HG03039 (cell line): ENCODE data around the gene ACTL7B.
"Not testable (repeated sequence)": the region's sequence is repeated elsewhere in the genome, so short reads cannot be mapped to it uniquely, and the experiment has no call there.

Experiments
- ATAC-seq: cut with Tn5 transposase; IDR thresholded peaks from one replicate; pipeline ENCODE4 v1.9.1; 2021; ENCODE audit warnings: mild to moderate bottlenecking, moderate library complexity; ENCODE audit not compliant: unreplicated experiment

ACTL7B gene, protein sequence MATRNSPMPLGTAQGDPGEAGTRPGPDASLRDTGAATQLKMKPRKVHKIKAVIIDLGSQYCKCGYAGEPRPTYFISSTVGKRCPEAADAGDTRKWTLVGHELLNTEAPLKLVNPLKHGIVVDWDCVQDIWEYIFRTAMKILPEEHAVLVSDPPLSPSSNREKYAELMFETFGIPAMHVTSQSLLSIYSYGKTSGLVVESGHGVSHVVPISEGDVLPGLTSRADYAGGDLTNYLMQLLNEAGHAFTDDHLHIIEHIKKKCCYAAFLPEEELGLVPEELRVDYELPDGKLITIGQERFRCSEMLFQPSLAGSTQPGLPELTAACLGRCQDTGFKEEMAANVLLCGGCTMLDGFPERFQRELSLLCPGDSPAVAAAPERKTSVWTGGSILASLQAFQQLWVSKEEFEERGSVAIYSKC

GRCh38 chr9:108855888-108856287 is at the start of gene ACTL7B:
Gene ACTL7B, minus strand, starts transcription at chr9:108855986. Its CDS starts 56 bp downstream, at chr9:108855930.
- ATAC-seq: no peak

DNA sequence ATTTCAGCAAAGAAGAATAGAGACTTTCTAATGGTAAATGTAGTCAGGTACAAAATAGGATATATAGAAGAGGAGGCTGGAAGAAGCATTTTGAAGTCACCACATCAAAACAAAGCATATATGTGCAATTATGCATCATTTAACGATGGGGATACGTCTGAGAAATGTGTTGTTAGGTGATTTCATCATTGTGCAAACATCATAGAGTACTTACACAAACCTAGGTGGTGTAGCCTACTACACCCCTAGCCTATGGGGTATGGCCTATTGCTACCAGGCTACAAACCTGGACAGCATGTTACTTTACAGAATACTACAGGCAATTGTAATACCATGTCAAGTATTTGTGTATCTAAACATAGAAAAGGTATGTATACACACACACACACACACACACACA is 49.7 kb upstream of the ACTL7B start:
- no peak for ATAC-seq

DNA sequence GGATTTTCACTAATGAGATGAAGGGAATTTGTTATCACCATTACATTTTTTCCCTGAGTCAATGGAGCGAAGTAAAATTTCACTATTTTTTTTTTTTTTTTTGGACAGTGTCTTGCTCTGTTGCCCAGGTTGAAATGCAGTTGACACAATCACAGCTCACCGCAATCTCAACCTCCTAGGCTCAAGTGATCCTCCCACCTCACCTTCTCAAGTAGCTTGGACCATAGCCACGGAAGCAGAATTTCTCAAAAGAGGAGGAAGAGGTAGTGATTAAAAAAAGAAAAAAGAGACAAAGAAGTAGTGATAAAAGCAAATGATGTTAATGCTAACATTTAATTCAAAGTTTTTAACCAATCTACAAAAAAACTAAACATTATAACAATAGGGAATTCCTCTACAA is 48.4 kb upstream of the ACTL7B start:
- ATAC-seq: no peak

DNA sequence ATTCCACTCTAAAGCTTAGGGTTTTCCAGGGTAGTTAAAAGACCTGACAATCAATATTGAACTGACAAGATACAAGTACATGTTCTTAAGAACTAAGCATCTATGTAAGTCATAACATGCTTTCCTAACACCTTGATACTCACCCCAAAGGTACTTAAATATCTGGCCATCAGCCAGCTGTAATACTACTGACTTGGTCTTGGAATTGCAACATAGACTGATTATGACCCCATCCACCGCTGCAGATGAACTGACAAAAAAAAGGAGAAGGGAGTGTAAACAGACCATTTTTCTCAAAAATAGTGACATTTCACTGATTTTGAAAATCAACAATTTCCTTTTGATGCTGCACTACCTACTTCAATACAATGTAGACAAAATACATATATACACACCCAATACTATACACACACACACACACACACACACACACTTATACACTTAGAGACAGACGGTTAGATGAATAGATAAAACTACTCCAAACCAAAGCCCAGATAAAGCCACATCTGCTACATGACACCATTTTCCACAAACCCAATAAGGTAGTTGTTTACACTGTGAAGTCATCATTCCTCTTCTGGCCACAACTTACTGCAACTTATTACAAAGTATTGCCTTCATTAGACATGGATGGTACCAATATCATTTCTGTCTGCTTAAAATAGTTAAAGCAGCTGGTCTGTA is 47.8 kb upstream of the ACTL7B start:
- no peak for ATAC-seq

DNA sequence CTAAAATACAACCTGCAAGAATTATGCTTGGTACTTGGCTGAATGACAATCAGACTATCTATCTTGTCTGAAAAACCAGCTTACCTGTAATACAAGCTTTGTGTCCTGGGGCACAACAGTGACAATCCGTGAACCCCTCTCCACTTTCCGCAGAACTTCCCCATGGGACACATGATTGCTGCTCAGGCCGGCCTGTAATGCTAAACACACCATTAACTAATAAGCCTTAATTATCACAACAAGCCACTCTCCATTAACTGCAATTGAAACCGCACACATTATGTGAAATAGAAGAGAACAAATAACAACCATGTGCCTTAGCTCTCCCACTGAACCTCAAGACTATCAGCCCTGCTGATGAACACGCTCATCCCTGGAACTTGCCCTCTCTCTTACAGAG is 44.4 kb upstream of the ACTL7B start:
- no peak for ATAC-seq

DNA sequence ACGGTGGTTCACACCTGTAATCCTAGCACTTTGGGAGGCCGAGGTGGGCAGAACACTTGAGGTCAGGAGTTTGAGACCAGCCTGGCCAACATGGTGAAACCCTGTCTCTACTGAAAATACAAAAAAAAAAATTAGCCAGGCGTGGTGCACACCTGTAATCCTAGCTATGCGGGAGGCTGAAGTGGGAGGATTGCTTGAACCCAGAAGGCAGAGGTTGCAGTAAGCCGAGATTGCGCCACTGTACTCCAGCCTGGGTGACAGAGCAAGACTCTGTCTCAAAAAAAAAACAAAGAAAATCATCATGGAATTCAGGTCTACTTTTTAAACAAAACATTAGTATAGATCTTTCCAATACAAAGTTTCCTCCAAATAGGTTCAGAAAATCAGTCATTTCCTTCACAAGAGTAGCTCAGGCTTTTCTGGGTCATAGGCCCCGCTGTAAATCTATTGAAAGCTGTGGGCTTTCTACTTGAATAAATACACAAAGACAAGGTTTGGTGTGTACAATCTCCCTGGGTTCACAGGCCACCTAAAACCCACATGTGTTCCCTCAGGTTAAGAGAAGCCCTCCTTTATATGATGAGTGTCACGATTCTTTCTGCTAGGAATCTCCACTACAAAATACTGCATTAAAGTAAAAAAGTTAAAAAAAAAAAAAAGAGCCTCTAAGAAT is 43.4 kb upstream of the ACTL7B start:
- ATAC-seq: not testable (repeated sequence)

- no peak for ATAC-seq
Measured at GRCh38 chr9:108897324-108898096, 41.7 kb upstream of the ACTL7B start.

GRCh38 chr9:108894225-108894997 is 38.6 kb upstream of the ACTL7B start:
- ATAC-seq: no peak

DNA sequence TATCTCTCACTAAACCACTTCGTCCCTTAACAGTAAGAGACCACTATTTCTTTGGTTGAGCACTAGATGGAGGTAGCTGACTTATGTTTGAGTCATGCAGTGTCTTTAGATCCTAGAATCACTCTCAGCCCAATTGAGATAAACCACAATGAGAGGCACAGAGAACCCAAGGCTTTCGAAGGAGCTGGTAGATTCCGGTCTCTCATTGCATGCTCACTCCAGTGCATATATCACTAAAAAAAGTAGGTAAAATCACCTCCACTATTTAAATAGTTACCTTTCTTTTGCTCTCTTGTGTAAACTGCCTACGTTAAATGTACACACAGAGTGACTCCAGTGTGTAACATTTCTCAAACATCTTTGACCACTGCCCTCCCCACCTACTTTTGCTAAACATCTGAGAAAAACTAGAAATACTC is 33.9 kb upstream of the ACTL7B start:
- ATAC-seq: no peak

DNA sequence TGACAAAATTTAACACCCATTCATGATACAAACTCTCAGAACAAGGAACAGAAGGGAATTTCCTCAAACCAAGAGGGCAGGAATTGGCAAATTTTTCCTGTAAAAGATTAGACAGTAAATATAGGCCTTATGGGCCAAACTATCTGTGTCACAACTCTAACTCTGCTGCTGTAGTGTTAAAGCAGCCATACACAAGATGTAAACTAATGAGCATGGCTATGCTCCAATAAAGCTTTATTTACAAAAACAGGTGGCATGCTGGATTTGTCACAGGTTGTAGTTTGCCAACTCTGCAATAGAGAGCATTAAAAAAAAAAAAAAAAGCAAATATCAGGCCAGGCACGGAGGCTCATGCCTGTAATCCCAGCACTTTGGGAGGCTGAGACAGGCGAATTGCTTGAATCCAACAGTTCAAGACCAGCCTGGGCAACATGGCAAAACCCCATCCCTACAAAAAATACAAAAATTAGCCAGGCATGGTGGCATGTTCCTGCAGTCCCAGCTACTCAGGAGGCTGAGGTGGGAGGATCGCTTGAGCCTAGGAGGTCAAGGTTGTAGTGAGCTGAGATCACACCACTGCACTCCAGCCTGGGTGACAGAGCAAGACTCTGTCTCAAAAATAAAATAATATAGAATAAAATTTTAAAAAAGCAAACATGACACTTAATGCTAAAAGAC is 30.9 kb upstream of the ACTL7B start:
- ATAC-seq: not testable (repeated sequence)

GRCh38 chr9:108885643-108886348 is 30.0 kb upstream of the ACTL7B start:
- ATAC-seq: peak; percentile 98

DNA sequence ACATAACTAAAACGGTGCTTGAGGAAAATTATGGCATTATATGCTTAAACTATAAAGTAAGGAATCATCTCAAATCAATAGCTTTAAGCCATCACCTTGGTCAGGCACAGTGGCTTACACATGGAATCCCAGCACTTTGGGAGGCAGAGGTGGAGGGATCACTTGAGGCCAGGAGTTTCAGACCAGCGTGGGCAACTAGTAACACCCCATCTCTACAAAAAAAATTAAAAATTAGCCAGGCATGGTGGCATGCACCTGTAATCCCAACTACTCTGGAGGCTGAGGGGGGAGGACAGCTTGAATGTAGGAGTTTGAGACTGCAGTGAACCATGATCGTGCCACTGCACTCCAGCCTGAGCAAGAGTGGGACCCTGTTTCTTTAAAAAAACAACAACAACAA is 28.9 kb upstream of the ACTL7B start:
- no peak for ATAC-seq

DNA sequence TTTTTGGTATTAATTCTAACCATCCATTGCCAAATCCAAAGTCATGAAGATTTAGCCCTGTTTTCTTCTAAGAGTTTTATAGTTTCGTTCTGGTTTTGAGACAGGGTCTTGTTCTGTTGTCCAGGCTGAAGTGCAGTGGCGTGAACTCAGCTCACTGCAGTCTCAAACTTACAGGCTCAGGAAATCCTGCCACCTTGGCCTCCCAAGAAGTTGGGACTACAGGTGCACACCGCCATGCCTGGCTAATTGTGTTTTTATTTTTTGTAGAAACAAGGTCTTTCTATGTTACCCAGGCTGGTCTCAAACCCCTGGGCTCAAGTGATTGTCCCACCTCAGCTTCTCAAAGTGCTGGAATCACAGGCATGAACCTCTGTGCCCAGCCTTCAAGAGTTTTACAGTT is 27.3 kb upstream of the ACTL7B start:
- ATAC-seq: no peak

DNA sequence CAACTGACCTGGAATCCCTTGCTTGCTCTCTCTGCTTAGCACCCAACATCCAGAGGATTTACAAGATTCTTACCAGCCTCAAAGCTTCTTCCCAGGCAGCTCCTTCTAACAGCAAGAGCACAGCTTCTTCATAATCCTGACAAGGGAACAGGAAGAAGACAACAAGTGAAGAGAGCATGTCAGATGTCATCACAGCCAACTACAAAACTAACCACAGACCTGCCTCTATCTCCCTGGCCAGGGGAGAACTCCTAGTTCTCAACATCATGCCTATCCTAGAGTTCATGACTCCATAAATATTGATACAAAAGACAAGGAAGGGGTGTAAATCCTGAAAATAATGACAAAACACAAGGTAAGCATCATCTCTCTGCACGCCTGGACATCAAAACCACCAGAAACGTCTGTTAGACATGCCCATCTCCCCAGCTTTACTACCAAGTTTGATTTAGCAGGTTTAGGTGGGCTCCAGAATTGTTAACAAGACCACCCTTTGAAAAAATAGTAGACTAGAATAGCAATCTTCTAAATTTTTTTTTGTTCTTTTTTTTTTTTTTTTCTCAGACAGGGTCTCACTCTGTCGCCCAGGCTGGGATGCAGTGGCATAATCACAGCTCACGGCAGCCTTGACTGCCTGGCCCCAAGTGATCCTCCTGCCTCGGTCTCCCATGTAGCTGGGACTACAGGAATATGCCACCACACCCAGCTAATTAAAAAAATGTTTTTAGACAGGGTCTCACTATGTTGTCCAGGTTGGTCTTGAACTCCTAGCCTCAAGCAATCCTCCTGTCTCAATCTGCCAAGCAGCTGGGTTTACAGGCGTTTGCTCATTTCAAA is 26.5 kb upstream of the ACTL7B start:
- no peak for ATAC-seq

DNA sequence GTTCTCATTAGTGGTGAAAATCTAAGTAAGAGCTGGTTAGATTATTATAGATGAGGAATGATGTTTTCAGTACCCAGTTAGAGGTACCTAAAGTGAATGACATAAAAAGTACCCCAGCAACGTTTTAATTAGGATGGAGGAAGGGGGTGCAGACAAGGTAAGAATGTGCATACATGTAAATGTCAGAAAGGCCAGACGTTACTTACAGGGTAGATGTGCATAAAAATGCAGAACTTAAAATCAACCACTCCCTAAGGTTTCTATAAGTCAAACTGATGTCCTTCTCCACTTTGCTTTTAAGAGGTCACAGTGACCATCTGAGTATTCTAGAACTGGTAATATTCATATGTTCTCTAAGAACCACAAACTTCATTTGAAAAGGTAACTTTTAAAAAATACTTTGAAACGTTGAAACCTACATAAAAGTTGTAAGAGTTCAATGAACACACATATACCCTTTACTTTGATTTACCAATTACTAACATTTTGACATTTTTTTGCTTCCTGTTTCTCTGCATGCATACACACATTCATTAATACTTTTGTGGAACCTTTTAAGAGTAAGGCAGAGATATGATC is 25.0 kb upstream of the ACTL7B start:
- ATAC-seq: no peak

- ATAC-seq: no peak
Measured at GRCh38 chr9:108877524-108877923, 21.7 kb upstream of the ACTL7B start.

- no peak for ATAC-seq
Measured at GRCh38 chr9:108876425-108876824, 20.6 kb upstream of the ACTL7B start.
